Mesendoderm (in vitro differentiated cells): ENCODE results near the gene ATP7B.
"Not testable (repeated sequence)": the region's sequence is repeated elsewhere in the genome, so short reads cannot be mapped to it uniquely, and the experiment has no call there.

ENCODE experiments used
- DNase-seq: peaks from one replicate; pipeline ENCODE4 v3.0.0; 2013
- H2AK5ac ChIP-seq: 2 replicates; pipeline ENCODE4 v1.6.1; 2013; ENCODE audit warnings: low read length, inconsistent platforms
- H2BK120ac ChIP-seq: 2 replicates; pipeline ENCODE4 v1.6.1; 2013; ENCODE audit warnings: low read depth, mild to moderate bottlenecking, low read length, moderate library complexity, mixed read lengths
- H2BK15ac ChIP-seq: replicated peaks from 2 replicates; pipeline ENCODE4 v1.6.1; 2013; ENCODE audit warnings: low read depth, mild to moderate bottlenecking, moderate library complexity
- H2BK5ac ChIP-seq: 2 replicates; pipeline ENCODE4 v1.6.1; 2013; ENCODE audit warnings: low read length, inconsistent platforms
- H3K18ac ChIP-seq: 2 replicates; pipeline ENCODE4 v1.6.1; 2013; ENCODE audit warnings: mild to moderate bottlenecking, low read length, mixed read lengths
- H3K23ac ChIP-seq: one replicate; pipeline ENCODE4 v1.6.1; 2013; ENCODE audit warnings: low read length
- H3K27ac ChIP-seq: 2 replicates; pipeline ENCODE4 v1.5.1; 2013; ENCODE audit warnings: low read depth, mild to moderate bottlenecking, inconsistent platforms, low read length, moderate library complexity
- H3K27me3 ChIP-seq: 2 replicates; pipeline ENCODE4 v1.6.1; 2013; ENCODE audit warnings: low read length, control low read depth, mild to moderate bottlenecking, inconsistent platforms; ENCODE audit not compliant: insufficient read depth, poor library complexity
- H3K36me3 ChIP-seq: 2 replicates; pipeline ENCODE4 v1.6.1; 2013; ENCODE audit warnings: low read length, inconsistent platforms; ENCODE audit not compliant: control insufficient read depth, insufficient read depth
- H3K4ac ChIP-seq: one replicate; pipeline ENCODE4 v1.6.1; 2013; ENCODE audit warnings: low read depth, mild to moderate bottlenecking, low read length, moderate library complexity
- H3K4me1 ChIP-seq: 2 replicates; pipeline ENCODE4 v1.6.1; 2013; ENCODE audit warnings: low read depth, low read length, inconsistent platforms; ENCODE audit not compliant: control insufficient read depth
- H3K4me2 ChIP-seq: 2 replicates; pipeline ENCODE4 v1.6.1; 2013; ENCODE audit warnings: low read length
- H3K4me3 ChIP-seq: 2 replicates; pipeline ENCODE4 v1.5.1; 2013; ENCODE audit warnings: mild to moderate bottlenecking, low read length
- H3K56ac ChIP-seq: one replicate; pipeline ENCODE4 v1.6.1; 2013; ENCODE audit warnings: low read length
- H3K79me1 ChIP-seq: 2 replicates; pipeline ENCODE4 v1.6.1; 2013; ENCODE audit warnings: low read length, inconsistent platforms
- H3K79me2 ChIP-seq: 2 replicates; pipeline ENCODE4 v1.6.1; 2013; ENCODE audit warnings: mild to moderate bottlenecking, low read length; ENCODE audit not compliant: control insufficient read depth, insufficient read depth
- H3K9ac ChIP-seq: 2 replicates; pipeline ENCODE4 v1.6.1; 2013; ENCODE audit warnings: low read length, inconsistent platforms
- H4K5ac ChIP-seq: one replicate; pipeline ENCODE4 v1.6.1; 2013; ENCODE audit warnings: low read length
- H4K8ac ChIP-seq: one replicate; pipeline ENCODE4 v1.6.1; 2013; ENCODE audit warnings: low read depth, mild to moderate bottlenecking, control low read depth, low read length, moderate library complexity
- WGBS: extraction: QIAGEN DNeasy Blood & Tissue Kit; methylation state at CpG from one replicate; pipeline ENCODE4 v1.1.7; 2013; ENCODE audit warnings: low lambda C conversion rate, missing lambda C conversion rate; ENCODE audit not compliant: insufficient coverage; ENCODE audit errors: extremely low coverage; 5-methylcytosine and 5-hydroxymethylcytosine counted together

The ATP7B gene

GRCh38 chr13:51913421-51914136 lies 97.7 kb downstream of the ATP7B start:
- peak; percentile 68 for DNase-seq
- Histone ChIP-seq H3K23ac (no peak overlapping the region), H3K56ac (no peak overlapping the region), H3K79me1 (no peaks in the 10 kb centered on the region), H2BK15ac (no peak overlapping the region), H3K4me1 (no peaks in the 10 kb centered on the region), H3K9ac (no peak overlapping the region), H2BK120ac (no peak overlapping the region), H3K79me2 (no peaks in the 10 kb centered on the region), H3K27me3 (no peaks in the 10 kb centered on the region), H3K27ac (no peak overlapping the region), H3K36me3 (no peaks in the 10 kb centered on the region), H2AK5ac (no peak overlapping the region), H4K8ac (no peak overlapping the region), H2BK5ac (no peak overlapping the region), H3K18ac (no peak overlapping the region), H4K5ac (no peak overlapping the region), H3K4me2 (no peak overlapping the region), H3K4ac (no peak overlapping the region), H3K4me3 (no peak overlapping the region)
- WGBS = no CpG with 5 or more reads among the region's 4 CpGs

GRCh38 chr13:51912511-51913225 lies 98.6 kb downstream of the ATP7B start:
- Histone ChIP-seq H2BK120ac (no peak overlapping the region), H3K36me3 (no peaks in the 10 kb centered on the region), H3K56ac (no peak overlapping the region), H3K4me1 (no peaks in the 10 kb centered on the region), H2BK15ac (no peak overlapping the region), H2BK5ac (no peak overlapping the region), H2AK5ac (no peak overlapping the region), H3K9ac (no peak overlapping the region), H3K4me3 (no peak overlapping the region), H4K8ac (no peak overlapping the region), H3K79me1 (no peaks in the 10 kb centered on the region), H3K18ac (no peak overlapping the region), H3K4me2 (no peak overlapping the region), H3K27ac (no peak overlapping the region), H3K4ac (no peak overlapping the region), H3K23ac (no peak overlapping the region), H4K5ac (no peak overlapping the region), H3K79me2 (no peaks in the 10 kb centered on the region), H3K27me3 (no peaks in the 10 kb centered on the region)
- WGBS = no CpG with 5 or more reads among the region's 11 CpGs
- no peak for DNase-seq

GRCh38 chr13:51912091-51912490 lies 99.2 kb downstream of the ATP7B start:
- no peak overlapping the region for H4K8ac ChIP-seq
- H4K5ac ChIP-seq = no peak overlapping the region
- no peak overlapping the region for H2BK120ac ChIP-seq
- no peak for DNase-seq
- H3K4me1 ChIP-seq = no peaks in the 10 kb centered on the region
- no peak overlapping the region for H3K23ac ChIP-seq
- no peak overlapping the region for H3K56ac ChIP-seq
- H3K4me3 ChIP-seq = no peak overlapping the region
- no peak overlapping the region for H2BK5ac ChIP-seq
- no peak overlapping the region for H3K9ac ChIP-seq
- no peaks in the 10 kb centered on the region for H3K79me1 ChIP-seq
- no peak overlapping the region for H3K4ac ChIP-seq
- no CpG with 5 or more reads among the region's 10 CpGs for WGBS
- no peaks in the 10 kb centered on the region for H3K27me3 ChIP-seq
- H3K4me2 ChIP-seq = no peak overlapping the region
- no peak overlapping the region for H3K18ac ChIP-seq
- H3K27ac ChIP-seq = no peak overlapping the region
- H3K36me3 ChIP-seq = no peaks in the 10 kb centered on the region
- H2BK15ac ChIP-seq = no peak overlapping the region
- H3K79me2 ChIP-seq = no peaks in the 10 kb centered on the region
- H2AK5ac ChIP-seq = no peak overlapping the region

GRCh38 chr13:51910508-51910907 lies 100.7 kb downstream of the ATP7B start:
- no peak overlapping the region for H3K27ac ChIP-seq

GRCh38 chr13:51909265-51909664 lies 102.0 kb downstream of the ATP7B start:
- not testable (repeated sequence) for H3K27ac ChIP-seq, H3K36me3 ChIP-seq, H3K23ac ChIP-seq, DNase-seq, H4K8ac ChIP-seq, H2BK120ac ChIP-seq, H3K4ac ChIP-seq, H3K18ac ChIP-seq, H3K4me1 ChIP-seq, H3K4me3 ChIP-seq, H3K4me2 ChIP-seq, H3K9ac ChIP-seq, H4K5ac ChIP-seq, H3K79me2 ChIP-seq, H2BK5ac ChIP-seq, H3K27me3 ChIP-seq, H2AK5ac ChIP-seq, H2BK15ac ChIP-seq, H3K79me1 ChIP-seq, H3K56ac ChIP-seq
- no CpG with 5 or more reads among the region's 5 CpGs for WGBS

More at GRCh38 chr13:51910508-51910907, 100.7 kb downstream of the ATP7B start:
- H3K36me3 ChIP-seq = no peaks in the 10 kb centered on the region
- no peak overlapping the region for H3K23ac ChIP-seq
- no peak overlapping the region for H3K56ac ChIP-seq
- H3K4me2 ChIP-seq = no peak overlapping the region
- H2BK120ac ChIP-seq = no peak overlapping the region
- H3K4me1 ChIP-seq = no peaks in the 10 kb centered on the region
- no peak overlapping the region for H3K18ac ChIP-seq
- H2AK5ac ChIP-seq = no peak overlapping the region
- no peak overlapping the region for H3K4ac ChIP-seq
- no peak overlapping the region for H4K8ac ChIP-seq
- DNase-seq = no peak
- H3K4me3 ChIP-seq = no peak overlapping the region
- no peak overlapping the region for H2BK15ac ChIP-seq
- no peak overlapping the region for H3K9ac ChIP-seq
- no CpG with 5 or more reads among the region's 12 CpGs for WGBS
- no peak overlapping the region for H2BK5ac ChIP-seq
- no peaks in the 10 kb centered on the region for H3K27me3 ChIP-seq
- H3K79me2 ChIP-seq = no peaks in the 10 kb centered on the region
- no peak overlapping the region for H4K5ac ChIP-seq
- H3K79me1 ChIP-seq = no peaks in the 10 kb centered on the region
